Measurements from ENCODE around the gene TMEM132D.

Gene TMEM132D

GRCh38 chr12:129331356-129332085, 572.3 kb downstream of the TMEM132D start:
- no peak overlapping the region for H3K4me3 ChIP-seq (ENCODE audit: low read depth, low read length)
- no peak for DNase-seq (ENCODE audit: low read depth)
- TF ChIP-seq MAX (IDR thresholded peaks at IDR 0.05; ENCODE audit: low read depth, low read length) (no peak), CTCF (IDR thresholded peaks at IDR 0.05; ENCODE audit: low read depth, low read length) (no peak), MYC (IDR thresholded peaks at IDR 0.05; ENCODE audit: low read depth, low read length) (no peak), POLR2A (IDR thresholded peaks at IDR 0.05; ENCODE audit: extremely low read depth, insufficient read length) (no peak)

DNA sequence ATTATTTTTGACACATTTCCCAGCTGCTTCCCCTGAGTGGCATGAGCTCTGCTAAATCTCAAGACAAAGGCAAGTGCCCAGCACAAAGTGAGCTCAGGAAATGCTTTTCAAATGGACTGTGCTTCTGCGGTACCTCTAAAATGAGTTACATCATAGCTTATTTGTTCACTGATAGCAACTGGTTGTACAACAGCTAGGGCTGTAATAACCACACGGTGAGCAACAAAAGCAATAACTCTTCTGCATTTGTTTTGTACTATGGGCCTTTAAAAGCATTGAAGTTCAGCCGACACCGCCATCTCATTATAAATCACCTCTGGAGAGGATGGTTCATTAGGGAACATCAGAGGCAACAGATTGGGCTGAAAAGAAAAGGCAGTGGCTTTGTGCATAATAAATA, 575.6 kb downstream of the TMEM132D start:
- no peak for DNase-seq (ENCODE audit: low read depth)
- TF ChIP-seq MAX (IDR thresholded peaks at IDR 0.05; ENCODE audit: low read depth, low read length) (no peak), CTCF (IDR thresholded peaks at IDR 0.05; ENCODE audit: low read depth, low read length) (no peak), MYC (IDR thresholded peaks at IDR 0.05; ENCODE audit: low read depth, low read length) (no peak), POLR2A (IDR thresholded peaks at IDR 0.05; ENCODE audit: extremely low read depth, insufficient read length) (no peak)
- no peak overlapping the region for H3K4me3 ChIP-seq (ENCODE audit: low read depth, low read length)

- DNase-seq (ENCODE audit: low read depth) = no peak
- H3K4me3 ChIP-seq (ENCODE audit: low read depth, low read length) = no peak overlapping the region
- TF ChIP-seq CTCF (IDR thresholded peaks at IDR 0.05; ENCODE audit: low read depth, low read length) = no peak
- TF ChIP-seq MYC (IDR thresholded peaks at IDR 0.05; ENCODE audit: low read depth, low read length) = no peak
- no peak for TF ChIP-seq MAX (IDR thresholded peaks at IDR 0.05; ENCODE audit: low read depth, low read length)
- no peak for TF ChIP-seq POLR2A (IDR thresholded peaks at IDR 0.05; ENCODE audit: extremely low read depth, insufficient read length)
Measured at GRCh38 chr12:129325566-129325965, 578.3 kb downstream of the TMEM132D start.

DNA sequence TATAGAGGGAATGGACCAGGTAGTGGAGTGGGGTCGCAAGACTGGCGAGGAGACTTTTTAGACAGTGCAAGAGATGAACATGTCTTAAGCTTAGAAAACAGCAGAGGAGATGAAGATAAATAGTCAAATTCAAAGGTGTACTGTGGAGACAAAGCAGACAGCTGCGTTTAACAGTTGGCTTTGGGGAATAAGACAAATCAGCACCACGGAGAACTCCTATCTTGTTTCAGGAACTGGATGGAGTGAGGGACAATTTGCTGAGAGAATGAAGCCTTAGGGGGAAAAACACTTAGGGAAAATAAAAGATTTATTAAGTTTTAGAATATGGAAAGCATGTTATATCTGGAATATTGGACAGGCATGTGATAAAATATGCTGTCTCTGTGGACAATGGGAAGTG, 591.8 kb downstream of the TMEM132D start:
- no peak for TF ChIP-seq POLR2A (IDR thresholded peaks at IDR 0.05; ENCODE audit: extremely low read depth, insufficient read length)
- no peak for TF ChIP-seq MYC (IDR thresholded peaks at IDR 0.05; ENCODE audit: low read depth, low read length)
- TF ChIP-seq CTCF (IDR thresholded peaks at IDR 0.05; ENCODE audit: low read depth, low read length) = no peak
- TF ChIP-seq MAX (IDR thresholded peaks at IDR 0.05; ENCODE audit: low read depth, low read length) = no peak
- no peak overlapping the region for H3K4me3 ChIP-seq (ENCODE audit: low read depth, low read length)
- peak; percentile 19 for DNase-seq (ENCODE audit: low read depth)

- H3K4me3 ChIP-seq (ENCODE audit: low read depth, low read length) = no peak overlapping the region
- DNase-seq (ENCODE audit: low read depth) = no peak
- TF ChIP-seq CTCF (IDR thresholded peaks at IDR 0.05; ENCODE audit: low read depth, low read length) = no peak
- TF ChIP-seq MAX (IDR thresholded peaks at IDR 0.05; ENCODE audit: low read depth, low read length) = no peak
- TF ChIP-seq MYC (IDR thresholded peaks at IDR 0.05; ENCODE audit: low read depth, low read length) = no peak
- TF ChIP-seq POLR2A (IDR thresholded peaks at IDR 0.05; ENCODE audit: extremely low read depth, insufficient read length) = no peak
Measured at GRCh38 chr12:129310346-129310745, 593.5 kb downstream of the TMEM132D start.
